ENCODE data around the gene TRABD.

DNA sequence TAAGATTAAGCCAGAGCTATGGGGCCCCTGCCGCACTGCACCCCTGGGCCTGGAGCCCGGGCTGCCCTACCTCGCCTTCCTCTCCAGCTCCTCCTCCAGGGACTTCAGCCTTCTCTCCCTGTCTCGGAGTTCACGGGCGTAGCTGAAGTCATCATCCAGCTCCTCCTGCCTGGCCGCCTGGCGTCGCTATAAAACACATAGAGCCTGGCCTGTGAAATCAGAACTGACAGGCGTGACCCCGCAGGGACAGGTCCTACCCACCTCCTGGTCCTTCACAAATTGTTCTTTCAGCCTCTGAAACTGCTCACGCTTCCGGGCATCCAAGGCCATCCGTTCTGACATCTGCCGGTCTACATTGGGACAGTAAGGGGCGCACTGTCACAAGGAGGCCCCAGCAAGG, 38.4 kb downstream of the TRABD start:
- TF ChIP-seq POLR2A (IDR thresholded peaks at IDR 0.05) (no peak), POLR2AphosphoS5 (IDR thresholded peaks at IDR 0.05) (no peak), EP300 (IDR thresholded peaks at IDR 0.05) (no peak)
- TF ChIP-seq, protein P1, sequence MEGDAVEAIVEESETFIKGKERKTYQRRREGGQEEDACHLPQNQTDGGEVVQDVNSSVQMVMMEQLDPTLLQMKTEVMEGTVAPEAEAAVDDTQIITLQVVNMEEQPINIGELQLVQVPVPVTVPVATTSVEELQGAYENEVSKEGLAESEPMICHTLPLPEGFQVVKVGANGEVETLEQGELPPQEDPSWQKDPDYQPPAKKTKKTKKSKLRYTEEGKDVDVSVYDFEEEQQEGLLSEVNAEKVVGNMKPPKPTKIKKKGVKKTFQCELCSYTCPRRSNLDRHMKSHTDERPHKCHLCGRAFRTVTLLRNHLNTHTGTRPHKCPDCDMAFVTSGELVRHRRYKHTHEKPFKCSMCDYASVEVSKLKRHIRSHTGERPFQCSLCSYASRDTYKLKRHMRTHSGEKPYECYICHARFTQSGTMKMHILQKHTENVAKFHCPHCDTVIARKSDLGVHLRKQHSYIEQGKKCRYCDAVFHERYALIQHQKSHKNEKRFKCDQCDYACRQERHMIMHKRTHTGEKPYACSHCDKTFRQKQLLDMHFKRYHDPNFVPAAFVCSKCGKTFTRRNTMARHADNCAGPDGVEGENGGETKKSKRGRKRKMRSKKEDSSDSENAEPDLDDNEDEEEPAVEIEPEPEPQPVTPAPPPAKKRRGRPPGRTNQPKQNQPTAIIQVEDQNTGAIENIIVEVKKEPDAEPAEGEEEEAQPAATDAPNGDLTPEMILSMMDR (IDR thresholded peaks at IDR 0.05) = no peak
